ENCODE measurements around the gene PCYT2. TPM values are rescaled to one million over a fixed set of nuclear protein-coding genes. Genes with fewer than 3 reads are reported as not detected.

PCYT2 gene
- total and polyA plus RNA-seq, 4 donors, result 14.6 to 33.2 (median 25.4) TPM

GRCh38 chr17:81858967-81859905 lies 52.0 kb downstream of the PCYT2 start:
- Histone ChIP-seq H3K27ac (ENCODE audit: low read depth in 1 of 2, low read length in 2 of 2) (no peak overlapping the region), H3K36me3 (ENCODE audit: control insufficient read depth in 1 of 2, insufficient read depth in 2 of 2, low read length in 1 of 2) (peaks cover 0 to 1% of the 10 kb centered on the region in 2 donors), H3K27me3 (ENCODE audit: control insufficient read depth in 1 of 2, insufficient read depth in 2 of 2, low read length in 1 of 2) (peaks cover 0 to 2% of the 10 kb centered on the region in 2 donors), H3K4me1 (ENCODE audit: control insufficient read depth in 1 of 2, insufficient read depth in 2 of 2, low read length in 2 of 2) (peaks cover 3 to 4% of the 10 kb centered on the region in 2 donors), H3K4me3 (ENCODE audit: low read length in 2 of 2) (peak overlapping the region; percentile 93 to 99), H3K9me3 (ENCODE audit: control insufficient read depth, low read length) (no peaks in the 10 kb centered on the region)
- WGBS, 2 donors, result 47 to 48% methylated on average over 23 of the region's 23 CpGs
- intact Hi-C loops (cut with DNase I), result no loop called here
- no peak for ATAC-seq (ENCODE audit: low FRiP score)
- DNase-seq, result no peak

- WGBS, 2 donors, result 83 to 85% methylated on average over 30 of the region's 30 CpGs
- Histone ChIP-seq H3K4me3 (ENCODE audit: low read length in 2 of 2) (no peak overlapping the region), H3K36me3 (ENCODE audit: control insufficient read depth in 1 of 2, insufficient read depth in 2 of 2, low read length in 1 of 2) (peaks cover 0 to 3% of the 10 kb centered on the region in 2 donors), H3K9me3 (ENCODE audit: control insufficient read depth, low read length) (no peaks in the 10 kb centered on the region), H3K27me3 (ENCODE audit: control insufficient read depth in 1 of 2, insufficient read depth in 2 of 2, low read length in 1 of 2) (peaks cover 0 to 2% of the 10 kb centered on the region in 2 donors), H3K27ac (ENCODE audit: low read depth in 1 of 2, low read length in 2 of 2) (no peak overlapping the region), H3K4me1 (ENCODE audit: control insufficient read depth in 1 of 2, insufficient read depth in 2 of 2, low read length in 2 of 2) (peaks cover 3 to 4% of the 10 kb centered on the region in 2 donors)
- no peak for ATAC-seq (ENCODE audit: low FRiP score)
- no peak for DNase-seq
- intact Hi-C loops (cut with DNase I), result no loop called here
Observed at GRCh38 chr17:81858170-81858966, 52.8 kb downstream of the PCYT2 start.

GRCh38 chr17:81854974-81855774 lies 56.0 kb downstream of the PCYT2 start:
- WGBS, 2 donors, result 62 to 63% methylated on average over 29 of the region's 29 CpGs
- intact Hi-C loops (cut with DNase I), result no loop called here
- ATAC-seq (ENCODE audit: low FRiP score) (no peak), DNase-seq (no peak)
- H3K4me3 ChIP-seq (ENCODE audit: low read length in 2 of 2), result no peak overlapping the region
- H3K36me3 ChIP-seq (ENCODE audit: control insufficient read depth in 1 of 2, insufficient read depth in 2 of 2, low read length in 1 of 2), result peaks cover 0 to 7% of the 10 kb centered on the region in 2 donors
- no peaks in the 10 kb centered on the region for H3K9me3 ChIP-seq (ENCODE audit: control insufficient read depth, low read length)
- H3K27me3 ChIP-seq (ENCODE audit: control insufficient read depth in 1 of 2, insufficient read depth in 2 of 2, low read length in 1 of 2), result peaks cover 0 to under 1% of the 10 kb centered on the region in 2 donors
- peaks cover 3 to 4% of the 10 kb centered on the region in 2 donors for H3K4me1 ChIP-seq (ENCODE audit: control insufficient read depth in 1 of 2, insufficient read depth in 2 of 2, low read length in 2 of 2)
- no peak overlapping the region for H3K27ac ChIP-seq (ENCODE audit: low read depth in 1 of 2, low read length in 2 of 2)

GRCh38 chr17:81852237-81852636 lies 59.0 kb downstream of the PCYT2 start:
- intact Hi-C loops (cut with DNase I), result no loop called here
- Histone ChIP-seq H3K27me3 (ENCODE audit: control insufficient read depth in 1 of 2, insufficient read depth in 2 of 2, low read length in 1 of 2) (no peaks in the 10 kb centered on the region), H3K27ac (ENCODE audit: low read depth in 1 of 2, low read length in 2 of 2) (no peak overlapping the region), H3K36me3 (ENCODE audit: control insufficient read depth in 1 of 2, insufficient read depth in 2 of 2, low read length in 1 of 2) (peaks cover 0 to 7% of the 10 kb centered on the region in 2 donors), H3K4me3 (ENCODE audit: low read length in 2 of 2) (no peak overlapping the region), H3K4me1 (ENCODE audit: control insufficient read depth in 1 of 2, insufficient read depth in 2 of 2, low read length in 2 of 2) (no peaks in the 10 kb centered on the region), H3K9me3 (ENCODE audit: control insufficient read depth, low read length) (no peaks in the 10 kb centered on the region)
- 91 to 92% methylated on average over 12 of the region's 12 CpGs for WGBS, 2 donors
- DNase-seq (no peak), ATAC-seq (ENCODE audit: low FRiP score) (no peak)

GRCh38 chr17:81851423-81851822 lies 59.8 kb downstream of the PCYT2 start:
- no peak for ATAC-seq (ENCODE audit: low FRiP score)
- Histone ChIP-seq H3K9me3 (ENCODE audit: control insufficient read depth, low read length) (no peaks in the 10 kb centered on the region), H3K4me1 (ENCODE audit: control insufficient read depth in 1 of 2, insufficient read depth in 2 of 2, low read length in 2 of 2) (no peaks in the 10 kb centered on the region), H3K36me3 (ENCODE audit: control insufficient read depth in 1 of 2, insufficient read depth in 2 of 2, low read length in 1 of 2) (peaks cover 0 to 10% of the 10 kb centered on the region in 2 donors), H3K27ac (ENCODE audit: low read depth in 1 of 2, low read length in 2 of 2) (no peak overlapping the region), H3K27me3 (ENCODE audit: control insufficient read depth in 1 of 2, insufficient read depth in 2 of 2, low read length in 1 of 2) (no peaks in the 10 kb centered on the region), H3K4me3 (ENCODE audit: low read length in 2 of 2) (no peak overlapping the region)
- WGBS, 2 donors, result 93 to 95% methylated on average over 16 of the region's 16 CpGs
- no peak for DNase-seq
- intact Hi-C loops (cut with DNase I), result no loop called here

Other genes starting within 250 kb of the PCYT2 start
- gene OXLD1, start 244.8 kb downstream of the PCYT2 start, total RNA-seq, result 10 to 100 TPM; 14.0 to 20.0 TPM
- 10 to 100 TPM; 24.8 to 59.3 TPM for gene OXLD1, start 244.8 kb downstream of the PCYT2 start, polyA plus RNA-seq
- 10 to 100 TPM; 13.0 to 13.4 TPM for gene CCDC137, start 244.7 kb downstream of the PCYT2 start, total RNA-seq
- gene CCDC137, start 244.7 kb downstream of the PCYT2 start, polyA plus RNA-seq, result 10 to 100 TPM in 1 of 2 donors, 1 to 10 TPM in 1; 7.9 to 13.7 TPM
- 10 to 100 TPM; 20.5 to 29.7 TPM for gene ARL16, start 227.6 kb downstream of the PCYT2 start, total RNA-seq
- 10 to 100 TPM; 38.4 to 87.4 TPM for gene ARL16, start 227.6 kb downstream of the PCYT2 start, polyA plus RNA-seq
- gene HGS, start 227.4 kb downstream of the PCYT2 start, total RNA-seq, result 10 to 100 TPM; 88.1 to 88.7 TPM
- 100 to 1,000 TPM in 1 of 2 donors, 10 to 100 TPM in 1; 49.1 to 277 TPM for gene HGS, start 227.4 kb downstream of the PCYT2 start, polyA plus RNA-seq
- gene MRPL12, start 208.0 kb downstream of the PCYT2 start, total RNA-seq, result 10 to 100 TPM; 21.1 to 27.1 TPM
- 10 to 100 TPM; 40.1 to 57.7 TPM for gene MRPL12, start 208.0 kb downstream of the PCYT2 start, polyA plus RNA-seq
- 1 to 10 TPM; 2.1 to 3.0 TPM for gene SLC25A10, start 199.1 kb downstream of the PCYT2 start, total RNA-seq
- 1 to 10 TPM; 2.9 to 6.4 TPM for gene SLC25A10, start 199.1 kb downstream of the PCYT2 start, polyA plus RNA-seq
- under 1 TPM; 0.39 to 0.63 TPM for gene GCGR, start 107.2 kb downstream of the PCYT2 start, total RNA-seq
- gene GCGR, start 107.2 kb downstream of the PCYT2 start, polyA plus RNA-seq, result not detected
- 100 to 1,000 TPM in 1 of 2 donors, 10 to 100 TPM in 1; 93.5 to 105 TPM for gene MCRIP1, start 78.1 kb downstream of the PCYT2 start, total RNA-seq
- gene MCRIP1, start 78.1 kb downstream of the PCYT2 start, polyA plus RNA-seq, result 100 to 1,000 TPM; 158 to 310 TPM
- not detected for gene PPP1R27, start 76.3 kb downstream of the PCYT2 start, total RNA-seq
- gene PPP1R27, start 76.3 kb downstream of the PCYT2 start, polyA plus RNA-seq, result under 1 TPM in 1 of 2 donors, not detected in 1; 0.41 TPM
- 100 to 1,000 TPM; 407 to 436 TPM for gene P4HB, start 50.9 kb downstream of the PCYT2 start, total RNA-seq
- 100 to 1,000 TPM; 275 to 537 TPM for gene P4HB, start 50.9 kb downstream of the PCYT2 start, polyA plus RNA-seq
- 100 to 1,000 TPM; 303 to 422 TPM for gene ARHGDIA, start 40.1 kb downstream of the PCYT2 start, total RNA-seq
- 100 to 1,000 TPM; 163 to 310 TPM for gene ARHGDIA, start 40.1 kb downstream of the PCYT2 start, polyA plus RNA-seq
- gene ALYREF, start 19.8 kb downstream of the PCYT2 start, total RNA-seq, result 10 to 100 TPM; 38.6 to 43.3 TPM
- gene ALYREF, start 19.8 kb downstream of the PCYT2 start, polyA plus RNA-seq, result 10 to 100 TPM; 29.7 to 36.1 TPM
- 10 to 100 TPM; 65.6 to 80.1 TPM for gene ANAPC11, start 19.7 kb downstream of the PCYT2 start, total RNA-seq
- gene ANAPC11, start 19.7 kb downstream of the PCYT2 start, polyA plus RNA-seq, result 100 to 1,000 TPM; 190 to 195 TPM
- gene NPB, start 9.2 kb downstream of the PCYT2 start, total RNA-seq, result 1 to 10 TPM in 1 of 2 donors, under 1 TPM in 1; 0.58 to 1.0 TPM
- 1 to 10 TPM in 1 of 2 donors, not detected in 1; 2.4 TPM for gene NPB, start 9.2 kb downstream of the PCYT2 start, polyA plus RNA-seq
- gene SIRT7, start 6.8 kb upstream of the PCYT2 start, total RNA-seq, result 10 to 100 TPM; 18.6 to 21.6 TPM
- gene SIRT7, start 6.8 kb upstream of the PCYT2 start, polyA plus RNA-seq, result 10 to 100 TPM in 1 of 2 donors, 1 to 10 TPM in 1; 8.5 to 43.1 TPM
- gene MAFG, start 16.3 kb upstream of the PCYT2 start, total RNA-seq, result 10 to 100 TPM; 29.4 to 38.6 TPM
- gene MAFG, start 16.3 kb upstream of the PCYT2 start, polyA plus RNA-seq, result 10 to 100 TPM in 1 of 2 donors, 1 to 10 TPM in 1; 9.9 to 16.0 TPM
- 10 to 100 TPM in 1 of 2 donors, 1 to 10 TPM in 1; 9.4 to 23.4 TPM for gene PYCR1, start 25.9 kb upstream of the PCYT2 start, total RNA-seq
- gene PYCR1, start 25.9 kb upstream of the PCYT2 start, polyA plus RNA-seq, result 1 to 10 TPM; 4.3 to 6.4 TPM
- not detected for gene MYADML2, start 35.8 kb upstream of the PCYT2 start, total RNA-seq
- gene MYADML2, start 35.8 kb upstream of the PCYT2 start, polyA plus RNA-seq, result not detected
- under 1 TPM in 1 of 2 donors, not detected in 1; 0.60 TPM for gene NOTUM, start 49.8 kb upstream of the PCYT2 start, total RNA-seq
- 1 to 10 TPM in 1 of 2 donors, not detected in 1; 1.0 TPM for gene NOTUM, start 49.8 kb upstream of the PCYT2 start, polyA plus RNA-seq
- 10 to 100 TPM; 30.3 to 30.5 TPM for gene ASPSCR1, start 66.2 kb upstream of the PCYT2 start, total RNA-seq
- 100 to 1,000 TPM in 1 of 2 donors, 10 to 100 TPM in 1; 15.0 to 108 TPM for gene ASPSCR1, start 66.2 kb upstream of the PCYT2 start, polyA plus RNA-seq
- gene CENPX, start 111.5 kb upstream of the PCYT2 start, total RNA-seq, result 10 to 100 TPM; 31.0 to 33.2 TPM
- gene CENPX, start 111.5 kb upstream of the PCYT2 start, polyA plus RNA-seq, result 100 to 1,000 TPM; 109 TPM
- gene LRRC45, start 111.9 kb upstream of the PCYT2 start, total RNA-seq, result 1 to 10 TPM; 4.3 to 10.0 TPM
- gene LRRC45, start 111.9 kb upstream of the PCYT2 start, polyA plus RNA-seq, result 10 to 100 TPM in 1 of 2 donors, 1 to 10 TPM in 1; 3.1 to 20.1 TPM
- gene RAC3, start 120.3 kb upstream of the PCYT2 start, total RNA-seq, result under 1 TPM in 1 of 2 donors, not detected in 1; 0.57 TPM
- 1 to 10 TPM in 1 of 2 donors, under 1 TPM in 1; 0.63 to 2.8 TPM for gene RAC3, start 120.3 kb upstream of the PCYT2 start, polyA plus RNA-seq
- 10 to 100 TPM; 34.9 to 62.2 TPM for gene DCXR, start 126.3 kb upstream of the PCYT2 start, total RNA-seq
- 10 to 100 TPM; 80.1 to 81.0 TPM for gene DCXR, start 126.3 kb upstream of the PCYT2 start, polyA plus RNA-seq
- gene RFNG, start 140.4 kb upstream of the PCYT2 start, total RNA-seq, result 10 to 100 TPM; 28.2 to 34.0 TPM
- 10 to 100 TPM; 28.3 to 73.0 TPM for gene RFNG, start 140.4 kb upstream of the PCYT2 start, polyA plus RNA-seq
- gene GPS1, start 140.5 kb upstream of the PCYT2 start, total RNA-seq, result 10 to 100 TPM; 46.9 to 60.7 TPM
- 100 to 1,000 TPM in 1 of 2 donors, 10 to 100 TPM in 1; 47.6 to 171 TPM for gene GPS1, start 140.5 kb upstream of the PCYT2 start, polyA plus RNA-seq
- gene DUS1L, start 154.4 kb upstream of the PCYT2 start, total RNA-seq, result 10 to 100 TPM; 47.0 to 61.1 TPM
- 100 to 1,000 TPM in 1 of 2 donors, 10 to 100 TPM in 1; 43.7 to 143 TPM for gene DUS1L, start 154.4 kb upstream of the PCYT2 start, polyA plus RNA-seq
- gene FASN, start 186.8 kb upstream of the PCYT2 start, total RNA-seq, result 10 to 100 TPM; 42.2 to 64.0 TPM
- gene FASN, start 186.8 kb upstream of the PCYT2 start, polyA plus RNA-seq, result 10 to 100 TPM in 1 of 2 donors, 1 to 10 TPM in 1; 4.3 to 10.4 TPM